A549 (cell line): ENCODE measurements around the gene ADGRG3. TPM values are rescaled to one million over a fixed set of nuclear protein-coding genes. Genes with fewer than 3 reads are reported as not detected.
"Not testable (repeated sequence)": the region's sequence is repeated elsewhere in the genome, so short reads cannot be mapped to it uniquely, and the experiment has no call there.

Source experiments
- ATAC-seq, 2 experiments: fragments of 200-7000 bp in 1 of 2; fragments of >200 bp in 1 of 2; cut with Nextera tagmentation in 1 of 2; cut with Tn5 transposase in 1 of 2; 3 replicates each; pipeline versions ENCODE4 v1.8.0 to v1.9.1; 2018 to 2020; ENCODE audit warnings: mild to moderate bottlenecking in 1 of 2, moderate library complexity in 1 of 2
- CTCF ChIA-PET: fragments of 300-600 bp; sonication (Branson Sonifier 250); formaldehyde crosslinking; extraction: SDS; loops from one replicate; lab custom pipeline; 2021; ENCODE audit warnings: antibody characterized with exemption, inconsistent platforms; lab: Yijun Ruan, JAX
- POLR2A ChIA-PET: fragments of 350-600 bp; formaldehyde crosslinking; extraction: SDS; loops from one replicate; lab custom pipeline; 2021; ENCODE audit warnings: antibody characterized with exemption, inconsistent platforms; lab: Yijun Ruan, JAX
- DNase-seq, 2 experiments: peaks; one replicate each; pipeline versions ENCODE4 v3.0.0 to v3.0.0-alpha.2; 2011 to 2016; ENCODE audit warnings: low read depth in 1 of 2, low spot score in 1 of 2
- FAIRE-seq: peaks from 2 replicates; lab custom pipeline; 2011; peaks lifted over from hg19 to GRCh38; lab: Jason Lieb, UNC
- H3K27ac ChIP-seq, 2 experiments: fragments of >200 bp; sonication (Bioruptor Twin); formaldehyde crosslinking; 3 replicates each; pipeline ENCODE4 v1.5.1; 2016 to 2017
- H3K4me1 ChIP-seq: fragments of >200 bp; sonication (Bioruptor Twin); formaldehyde crosslinking; 3 replicates; pipeline ENCODE4 v1.6.1; 2016
- H3K4me2 ChIP-seq: fragments of >200 bp; sonication (Bioruptor Twin); formaldehyde crosslinking; 3 replicates; pipeline ENCODE4 v1.6.1; 2016
- H3K4me3 ChIP-seq: fragments of >200 bp; sonication (Bioruptor Twin); formaldehyde crosslinking; 3 replicates; pipeline ENCODE4 v1.5.1; 2016
- H3K9me3 ChIP-seq: fragments of >200 bp; sonication (Bioruptor Twin); formaldehyde crosslinking; 3 replicates; pipeline ENCODE4 v1.6.1; 2016
- CBX8 ChIP-seq: fragments of 200-600 bp; sonication (generic); IDR thresholded peaks from 2 replicates; pipeline ENCODE4 v1.6.1; 2016
- CHD4 ChIP-seq: fragments of 200-600 bp; sonication (generic); IDR thresholded peaks from 2 replicates; pipeline ENCODE4 v1.6.1; 2016; ENCODE audit warnings: antibody characterized with exemption, mild to moderate bottlenecking, borderline replicate concordance
- E2F6 ChIP-seq: IDR thresholded peaks from 2 replicates; pipeline ENCODE4 v1.6.1; 2012; ENCODE audit warnings: low read depth, borderline replicate concordance
- ESRRA ChIP-seq: fragments of 150-350 bp; IDR thresholded peaks from 2 replicates; pipeline ENCODE4 v1.6.1; 2014; ENCODE audit warnings: mild to moderate bottlenecking, low read length, borderline replicate concordance
- FOSB ChIP-seq: fragments of 250-450 bp; sonication (Bioruptor Pico); IDR thresholded peaks from 2 replicates; pipeline ENCODE4 v1.5.0; 2020; ENCODE audit warnings: mild to moderate bottlenecking, moderate library complexity
- FOSL2 ChIP-seq, 2 experiments: fragments of 450-650 bp in 1 of 2; fragments of >200 bp in 1 of 2; sonication (Bioruptor Twin) in 1 of 2; formaldehyde crosslinking; IDR thresholded peaks; 2 replicates each; pipeline versions ENCODE4 v1.5.0 to v1.6.1; 2016 to 2020; ENCODE audit warnings: mild to moderate bottlenecking in 1 of 2, moderate library complexity in 1 of 2
- FOXS1 ChIP-seq: fragments of 250-450 bp; sonication (Bioruptor Pico); IDR thresholded peaks from 2 replicates; pipeline ENCODE4 v1.5.0; 2020; ENCODE audit warnings: mild to moderate bottlenecking, moderate library complexity
- GATA3 ChIP-seq: IDR thresholded peaks from 2 replicates; pipeline ENCODE4 v1.6.1; 2012; ENCODE audit warnings: borderline replicate concordance
- HEYL ChIP-seq: fragments of 250-450 bp; sonication (Bioruptor Pico); IDR thresholded peaks from 2 replicates; pipeline ENCODE4 v1.8.0; 2021; ENCODE audit warnings: mild to moderate bottlenecking, moderate library complexity
- HOXB13 ChIP-seq: fragments of 250-450 bp; sonication (Bioruptor Pico); IDR thresholded peaks from 2 replicates; pipeline ENCODE4 v1.5.0; 2020; ENCODE audit warnings: low read depth, mild to moderate bottlenecking, moderate library complexity
- KDM1A ChIP-seq: fragments of 200-600 bp; sonication (generic); IDR thresholded peaks from 2 replicates; pipeline ENCODE4 v1.6.1; 2016; ENCODE audit warnings: low read depth, mild to moderate bottlenecking
- MAZ ChIP-seq: fragments of 150-350 bp; IDR thresholded peaks from 2 replicates; pipeline ENCODE4 v1.6.1; 2014; ENCODE audit warnings: antibody characterized with exemption, low read depth, low read length, borderline replicate concordance
- NR3C1 ChIP-seq: fragments of >200 bp; sonication (Bioruptor Twin); formaldehyde crosslinking; IDR thresholded peaks from 3 replicates; pipeline ENCODE4 v1.6.1; 2017
- POLR2AphosphoS2 ChIP-seq: conservative IDR thresholded peaks from 2 replicates; pipeline ENCODE4 v1.6.1; 2012; ENCODE audit warnings: low read length, improper control_type of control experiment, inconsistent platforms
- RAD21 ChIP-seq, 2 experiments: fragments of >200 bp in 1 of 2; sonication (Bioruptor Twin) in 1 of 2; formaldehyde crosslinking in 1 of 2; IDR thresholded peaks in 1 of 2; conservative IDR thresholded peaks in 1 of 2; 2 replicates in 1 of 2; 3 replicates in 1 of 2; pipeline ENCODE4 v1.6.1; 2012 to 2018; ENCODE audit warnings: inconsistent platforms in 1 of 2
- RARB ChIP-seq: fragments of 250-450 bp; sonication (Bioruptor Pico); IDR thresholded peaks from 2 replicates; pipeline ENCODE4 v1.8.0; 2021; ENCODE audit warnings: mild to moderate bottlenecking, moderate library complexity
- RNF2 ChIP-seq: fragments of 200-600 bp; sonication (generic); IDR thresholded peaks from 2 replicates; pipeline ENCODE4 v1.6.1; 2016; ENCODE audit warnings: low read depth, mild to moderate bottlenecking, antibody characterized with exemption, moderate library complexity, borderline replicate concordance
- TP53 ChIP-seq: fragments of 250-450 bp; sonication (Bioruptor Pico); IDR thresholded peaks from 2 replicates; pipeline ENCODE4 v1.5.0; 2021; ENCODE audit warnings: mild to moderate bottlenecking, moderate library complexity
- USF2 ChIP-seq: fragments of 450-650 bp; IDR thresholded peaks from 2 replicates; pipeline ENCODE4 v1.6.1; 2014; ENCODE audit warnings: antibody characterized with exemption
- ZC3H11A ChIP-seq: fragments of 450-650 bp; IDR thresholded peaks from 2 replicates; pipeline ENCODE4 v1.6.1; 2014; ENCODE audit warnings: antibody characterized with exemption, mild to moderate bottlenecking
- ZSCAN20 ChIP-seq: fragments of 250-450 bp; sonication (Bioruptor Pico); IDR thresholded peaks from 2 replicates; pipeline ENCODE4 v1.8.0; 2022; ENCODE audit warnings: mild to moderate bottlenecking, moderate library complexity
- WGBS: methylation state at CpG from one replicate; pipeline ENCODE4 v1.1.6; 2017; ENCODE audit errors: missing lambda C conversion rate; 5-methylcytosine and 5-hydroxymethylcytosine counted together
- polyA plus RNA-seq, 4 experiments: library from polyadenylated mRNA; depleted of rRNA in 3 of 4; stranded (reverse); fragments of >200 nt; fragmentation: RNase III in 1 of 4; extraction: RNeasy Plus Mini Kit Qiagen cat#74134 plus additional on column Dnase treatment in 1 of 4; gene quantifications; 2 replicates in 3 of 4; 3 replicates in 1 of 4; pipeline ENCODE4 v1.2.3, GENCODE V29; 2011 to 2017

The ADGRG3 gene
- polyA plus RNA-seq, 2 of the 4 experiments (the other 2 are of a cell fraction): 0.25 to 0.45 TPM

GRCh38 chr16:57669476-57670162 is 1.5 kb downstream of the ADGRG3 start:
- CTCF ChIA-PET: interaction anchor here (0.9 to 4.7 kb wide), 4 partner anchors 15 to 79 kb away, joined by 3 to 21 read pairs (median 4); no protein-coding TSS in a partner anchor
- TF ChIP-seq HEYL (CRISPR knock-in tag): no peak
- no peak for TF ChIP-seq E2F6
- TF ChIP-seq GATA3: no peak
- 0 out of 5 replicates have a peak, but pooled peaks of 1 of the 2 experiments have one; percentile 4 for TF ChIP-seq RAD21 (conservative IDR thresholded peaks at IDR 0.05 in 1 of 2, IDR thresholded peaks at IDR 0.05 in 1 of 2)
- TF ChIP-seq NR3C1: no peak
- no peak for TF ChIP-seq POLR2AphosphoS2
- no peak for FAIRE-seq

GRCh38 chr16:57670196-57670595 is 2.1 kb downstream of the ADGRG3 start:
- WGBS: 91% methylated on average over 4 of the region's 4 CpGs

More at GRCh38 chr16:57669476-57670162, 1.5 kb downstream of the ADGRG3 start:
- no peaks in the 10 kb centered on the region for H3K9me3 ChIP-seq
- POLR2A ChIA-PET: no interaction called here
- no peak overlapping the region for H3K4me3 ChIP-seq
- 89% methylated on average over 10 of the region's 12 CpGs for WGBS
- no peak for DNase-seq
- ATAC-seq: peak; percentile 1 to 5; a peak in 3 of 6 replicates
- peak overlapping the region in 1 of 2 experiments; percentile 39; a peak in 2 of 6 replicates for H3K27ac ChIP-seq
- H3K4me2 ChIP-seq: no peak overlapping the region
- peaks cover 16% of the 10 kb centered on the region for H3K4me1 ChIP-seq

GRCh38 chr16:57671451-57671850 is 3.3 kb downstream of the ADGRG3 start:
- H3K27ac ChIP-seq; H3K9me3 ChIP-seq; POLR2A ChIA-PET; H3K4me2 ChIP-seq; ATAC-seq; FAIRE-seq; DNase-seq; H3K4me3 ChIP-seq; TF ChIP-seq FOSL2 (IDR thresholded peaks at IDR 0.05): not testable (repeated sequence)
- CTCF ChIA-PET: interaction anchor here (0.6 to 4.7 kb wide), 8 partner anchors 15 to 160 kb away, joined by 3 to 21 read pairs (median 4); no protein-coding TSS in a partner anchor
- TF ChIP-seq FOSL2 (CRISPR knock-in tag; IDR thresholded peaks at IDR 0.05): 0 out of 2 replicates have a peak, but pooled peaks have one; percentile 10
- peaks cover 30% of the 10 kb centered on the region for H3K4me1 ChIP-seq
- WGBS: 58% methylated on average over 7 of the region's 7 CpGs

More at GRCh38 chr16:57670196-57670595, 2.1 kb downstream of the ADGRG3 start:
- DNase-seq (no peak), FAIRE-seq (no peak), ATAC-seq (no peak)
- no peaks in the 10 kb centered on the region for H3K9me3 ChIP-seq
- CTCF ChIA-PET: interaction anchor here (0.6 to 4.7 kb wide), 4 partner anchors 22 to 79 kb away, joined by 3 to 21 read pairs (median 4); no protein-coding TSS in a partner anchor
- no peak overlapping the region for H3K4me2 ChIP-seq
- peaks cover 17% of the 10 kb centered on the region for H3K4me1 ChIP-seq
- POLR2A ChIA-PET: no interaction called here
- TF ChIP-seq ESRRA: no peak
- no peak for TF ChIP-seq CBX8
- TF ChIP-seq ZSCAN20 (CRISPR knock-in tag): no peak
- TF ChIP-seq GATA3: no peak
- TF ChIP-seq CHD4: no peak
- no peak for TF ChIP-seq RNF2
- TF ChIP-seq MAZ: no peak
- TF ChIP-seq ZC3H11A: no peak
- TF ChIP-seq NR3C1: no peak
- no peak for TF ChIP-seq TP53 (CRISPR knock-in tag)
- no peak for TF ChIP-seq FOSB
- TF ChIP-seq FOXS1 (CRISPR knock-in tag): no peak
- H3K4me3 ChIP-seq: no peak overlapping the region
- peak overlapping the region; percentile 5 to 39; a peak in 2 of 6 replicates for H3K27ac ChIP-seq

GRCh38 chr16:57672416-57672815 is 4.3 kb downstream of the ADGRG3 start:
- Histone ChIP-seq H3K4me1 (peaks cover 31% of the 10 kb centered on the region), H3K4me3 (no peak overlapping the region), H3K4me2 (no peak overlapping the region), H3K9me3 (no peaks in the 10 kb centered on the region), H3K27ac (peak overlapping the region in 1 of 2 experiments; percentile 33; a peak in 1 of 6 replicates)
- no peak for DNase-seq
- TF ChIP-seq HOXB13 (CRISPR knock-in tag): no peak
- TF ChIP-seq FOXS1 (CRISPR knock-in tag): no peak
- TF ChIP-seq POLR2AphosphoS2: no peak
- TF ChIP-seq USF2: no peak
- no peak for TF ChIP-seq KDM1A
- no peak for TF ChIP-seq NR3C1
- no peak for TF ChIP-seq E2F6
- TF ChIP-seq RARB: no peak
- POLR2A ChIA-PET: no interaction called here
- FAIRE-seq: no peak
- 50% methylated on average over 3 of the region's 3 CpGs for WGBS
- CTCF ChIA-PET: interaction anchor here (0.9 to 2.5 kb wide), 7 partner anchors 13 to 153 kb away, joined by 3 to 14 read pairs (median 4); no protein-coding TSS in a partner anchor
- ATAC-seq: no peak
